Pancreas (tissue), 10 donors: ENCODE results near the gene NTF3. TPM values are rescaled to one million over a fixed set of nuclear protein-coding genes. Genes with fewer than 3 reads are reported as not detected.

Experiments used
- ATAC-seq, 4 donors: fragments of 200-7000 bp; cut with Tn5 transposase; one replicate each; pipeline versions ENCODE4 v1.8.0 to v1.9.1; 2020; ENCODE audit warnings: mild to moderate bottlenecking in 4 of 4, moderate library complexity in 4 of 4
- DNase-seq, 6 donors: peaks; one replicate each; pipeline ENCODE4 v3.0.0-alpha.2; 2020
- FAIRE-seq: peaks from 2 replicates; lab custom pipeline; 2012; peaks lifted over from hg19 to GRCh38; lab: Jason Lieb, UNC
- H3K27ac ChIP-seq, 4 donors: fragments of 200-600 bp; sonication (generic); 1 replicate in 3 of 4; 2 replicates in 1 of 4; pipeline versions ENCODE4 v1.5.0 to v1.8.0; 2020
- H3K27me3 ChIP-seq, 4 donors: fragments of 200-600 bp; one replicate each; pipeline ENCODE4 v1.8.0; 2021
- H3K36me3 ChIP-seq, 3 donors: fragments of 200-600 bp; sonication (generic) in 1 of 3; one replicate each; pipeline versions ENCODE4 v1.5.0 to v1.8.0; 2020 to 2021
- H3K4me1 ChIP-seq, 3 donors: fragments of 200-600 bp; one replicate each; pipeline ENCODE4 v1.8.0; 2021
- H3K4me3 ChIP-seq, 4 donors: fragments of 200-600 bp; sonication (generic) in 2 of 4; one replicate each; pipeline versions ENCODE4 v1.5.0 to v1.8.0; 2020 to 2021
- H3K9me3 ChIP-seq, 4 donors: fragments of 200-600 bp; one replicate each; pipeline ENCODE4 v1.8.0; 2021
- CTCF ChIP-seq, 4 donors: fragments of 200-600 bp; sonication (generic) in 3 of 4; IDR thresholded peaks; one replicate each; pipeline versions ENCODE4 v1.5.0 to v1.8.0; 2021; ENCODE audit warnings: antibody characterized with exemption in 4 of 4
- WGBS, 2 donors: extraction: QIAGEN DNeasy Blood & Tissue Kit; methylation state at CpG; one replicate each; pipeline ENCODE4 v1.1.7; 2013; 5-methylcytosine and 5-hydroxymethylcytosine counted together
- intact Hi-C, 3 donors: fragments of 100-400 bp; cut with DNase I; formaldehyde crosslinking; loops; one replicate each; pipeline versions ENCODE4 v1.11.1 to v1.14.2; 2022
- polyA plus RNA-seq, 2 donors: library from polyadenylated mRNA; stranded (reverse); fragments of 200-250 nt; gene quantifications; one replicate each; pipeline ENCODE4 v1.2.3, GENCODE V29; 2013
- total RNA-seq, 6 donors: library from RNA; stranded (reverse); fragmentation: NEBNext Ultra II Directional in 4 of 6; extraction: Animal tissue kit (Norgen Biotek cat#: 25700) in 4 of 6; gene quantifications; one replicate each; pipeline versions ENCODE4 v1.2.1 to v1.2.4, GENCODE V29; 2021 to 2023
- donor health status: healthy with polysubstance abuse.
- donor health status: DM: no; HTN: no; CAD: no; lungs with moderate emphysema.
- donor health status: DM: no; HTN: no; CAD: no.
- donor health status: control.
- donor health status: control.
- donor health status: Bipolar disorder and iron deficiency.
- donor health status: DM: yes; HTN: yes; CAD: no.
- donor health status: DM: no; HTN: no; CAD: no.
- donor health status: DM: no; HTN: no; CAD: no.
- donor health status: DM: yes; HTN: yes; CAD: no.

The NTF3 gene
- total and polyA plus RNA-seq, 8 donors: 0.46 to 0.63 TPM; not detected in 6

GRCh38 chr12:5459051-5459782 is 27.3 kb downstream of the NTF3 start:
- no peak for TF ChIP-seq CTCF (IDR thresholded peaks at IDR 0.05)
- ATAC-seq (no peak), DNase-seq (no peak), FAIRE-seq (no peak)
- Histone ChIP-seq H3K27me3 (peaks cover 0 to 4% (median 0%) of the 10 kb centered on the region in 4 donors), H3K36me3 (no peaks in the 10 kb centered on the region), H3K27ac (no peak overlapping the region), H3K9me3 (no peaks in the 10 kb centered on the region), H3K4me3 (no peak overlapping the region), H3K4me1 (no peaks in the 10 kb centered on the region)
- WGBS, 2 donors: 58 to 60% methylated on average over 10 of the region's 10 CpGs
- intact Hi-C loops: no loop called here

- FAIRE-seq: no peak
- no peaks in the 10 kb centered on the region for H3K4me1 ChIP-seq
- WGBS, 2 donors: 81 to 82% methylated on average over 2 of the region's 2 CpGs
- no peak for TF ChIP-seq CTCF (IDR thresholded peaks at IDR 0.05)
- no peaks in the 10 kb centered on the region for H3K36me3 ChIP-seq
- H3K4me3 ChIP-seq: no peak overlapping the region
- H3K27ac ChIP-seq: no peak overlapping the region
- intact Hi-C loops: no loop called here
- DNase-seq: no peak
- ATAC-seq: no peak
- H3K9me3 ChIP-seq: no peaks in the 10 kb centered on the region
- H3K27me3 ChIP-seq: peaks cover 0 to 4% (median 0%) of the 10 kb centered on the region in 4 donors
Observed at GRCh38 chr12:5460817-5461216, 28.9 kb downstream of the NTF3 start.

- FAIRE-seq (no peak), DNase-seq (no peak), ATAC-seq (no peak)
- TF ChIP-seq CTCF (IDR thresholded peaks at IDR 0.05): no peak
- Histone ChIP-seq H3K27ac (no peak overlapping the region), H3K36me3 (no peaks in the 10 kb centered on the region), H3K27me3 (peaks cover 0 to 4% (median 0%) of the 10 kb centered on the region in 4 donors), H3K4me3 (no peak overlapping the region), H3K9me3 (no peaks in the 10 kb centered on the region), H3K4me1 (no peaks in the 10 kb centered on the region)
- intact Hi-C loops: no loop called here
- WGBS, 2 donors: 90 to 97% methylated on average over 1 of the region's 1 CpG
Observed at GRCh38 chr12:5461966-5462365, 30.1 kb downstream of the NTF3 start.

GRCh38 chr12:5464096-5464495 is 32.2 kb downstream of the NTF3 start:
- Histone ChIP-seq H3K9me3 (no peaks in the 10 kb centered on the region), H3K4me1 (no peaks in the 10 kb centered on the region), H3K27me3 (peaks cover 0 to 4% (median 0%) of the 10 kb centered on the region in 4 donors), H3K4me3 (no peak overlapping the region), H3K36me3 (no peaks in the 10 kb centered on the region), H3K27ac (no peak overlapping the region)
- FAIRE-seq (no peak), ATAC-seq (no peak), DNase-seq (no peak)
- WGBS, 2 donors: 58 to 76% methylated on average over 2 of the region's 2 CpGs
- no peak for TF ChIP-seq CTCF (IDR thresholded peaks at IDR 0.05)
- intact Hi-C loops: no loop called here

- Histone ChIP-seq H3K27ac (no peak overlapping the region), H3K9me3 (no peaks in the 10 kb centered on the region), H3K27me3 (no peaks in the 10 kb centered on the region), H3K4me1 (no peaks in the 10 kb centered on the region), H3K4me3 (no peak overlapping the region), H3K36me3 (no peaks in the 10 kb centered on the region)
- no peak for ATAC-seq
- no peak for DNase-seq
- intact Hi-C loops: no loop called here
- no peak for FAIRE-seq
- WGBS, 2 donors: 60 to 66% methylated on average over 6 of the region's 6 CpGs
- no peak for TF ChIP-seq CTCF (IDR thresholded peaks at IDR 0.05)
Observed at GRCh38 chr12:5465384-5465783, 33.5 kb downstream of the NTF3 start.
